Smooth muscle cell (in vitro differentiated cells): ENCODE results near the gene SMURF1. TPM values are rescaled to one million over a fixed set of nuclear protein-coding genes. Genes with fewer than 3 reads are reported as not detected.

ENCODE experiments used
- DNase-seq: peaks from one replicate; lab custom pipeline; 2025; ENCODE audit not compliant: unreplicated experiment; lab: John Stamatoyannopoulos, UW
- H2AFZ ChIP-seq: fragments of 200-600 bp; sonication (generic); 2 replicates; pipeline ENCODE4 v1.6.0; 2016; ENCODE audit warnings: antibody characterized with exemption, low read depth, mild to moderate bottlenecking
- H3F3A ChIP-seq: fragments of 200-600 bp; sonication (generic); 2 replicates; pipeline ENCODE4 v1.6.0; 2017; ENCODE audit warnings: antibody characterized with exemption, low read depth
- H3K27ac ChIP-seq: fragments of 200-600 bp; sonication (generic); 2 replicates; pipeline ENCODE4 v1.5.1; 2016; ENCODE audit warnings: low read depth, mild to moderate bottlenecking
- H3K27me3 ChIP-seq: fragments of 200-600 bp; sonication (generic); 2 replicates; pipeline ENCODE4 v1.6.1; 2016; ENCODE audit warnings: low read depth, mild to moderate bottlenecking
- H3K36me3 ChIP-seq: fragments of 200-600 bp; sonication (generic); 2 replicates; pipeline ENCODE4 v1.5.1; 2016; ENCODE audit warnings: low read depth
- H3K4me1 ChIP-seq: fragments of 200-600 bp; sonication (generic); 2 replicates; pipeline ENCODE4 v1.5.1; 2016; ENCODE audit warnings: low read depth
- H3K4me2 ChIP-seq: fragments of 200-600 bp; sonication (generic); 2 replicates; pipeline ENCODE4 v1.6.0; 2016; ENCODE audit warnings: mild to moderate bottlenecking
- H3K4me3 ChIP-seq: fragments of 200-600 bp; sonication (generic); 2 replicates; pipeline ENCODE4 v1.5.1; 2016; ENCODE audit warnings: mild to moderate bottlenecking
- H3K79me2 ChIP-seq: fragments of 200-600 bp; sonication (generic); 2 replicates; pipeline ENCODE4 v1.6.0; 2016; ENCODE audit warnings: low read depth, mild to moderate bottlenecking
- H3K9ac ChIP-seq: fragments of 200-600 bp; sonication (generic); 2 replicates; pipeline ENCODE4 v1.6.0; 2016; ENCODE audit warnings: low read depth
- H3K9me3 ChIP-seq: fragments of 200-600 bp; sonication (generic); replicated peaks from 2 replicates; pipeline ENCODE4 v1.5.1; 2016; ENCODE audit warnings: low read depth
- H4K20me1 ChIP-seq: fragments of 200-600 bp; sonication (generic); 2 replicates; pipeline ENCODE4 v1.6.0; 2016; ENCODE audit warnings: low read depth
- CTCF ChIP-seq: fragments of 200-600 bp; sonication (generic); IDR thresholded peaks from 2 replicates; pipeline ENCODE4 v1.5.1; 2017; ENCODE audit warnings: borderline replicate concordance, mild to moderate bottlenecking, antibody characterized with exemption; ENCODE audit not compliant: insufficient read depth, poor library complexity, severe bottlenecking
- WGBS: methylation state at CpG from one replicate; pipeline ENCODE4 v1.1.7; 2016; ENCODE audit warnings: low lambda C conversion rate; 5-methylcytosine and 5-hydroxymethylcytosine counted together
- polyA plus RNA-seq: library from polyadenylated mRNA; unstranded; fragments of >200 nt; fragmentation: Nextera tagmentation; extraction: Ambion mirVana; gene quantifications from 2 replicates; pipeline ENCODE4 v1.2.1, GENCODE V29; 2016
- total RNA-seq: library from RNA; depleted of rRNA; stranded (reverse); fragments of >200 nt; gene quantifications from 2 replicates; pipeline ENCODE4 v1.2.3, GENCODE V29; 2014

SMURF1 gene
- total and polyA plus RNA-seq, 2 experiments from 2014 or later, result 17.5 to 28.5 TPM

GRCh38 chr7:98982686-98983085 lies 161.2 kb downstream of the SMURF1 start:
- 97% methylated on average over 8 of the region's 8 CpGs for WGBS
- H3K9ac ChIP-seq, result no peak overlapping the region
- H3K4me1 ChIP-seq, result no peaks in the 10 kb centered on the region
- no peak overlapping the region for H3K27ac ChIP-seq
- TF ChIP-seq CTCF, result no peak
- no peak overlapping the region for H2AFZ ChIP-seq
- no peak overlapping the region for H3K4me3 ChIP-seq
- H3K4me2 ChIP-seq, result no peak overlapping the region
- no peaks in the 10 kb centered on the region for H4K20me1 ChIP-seq
- DNase-seq, result no peak
- H3K27me3 ChIP-seq, result no peaks in the 10 kb centered on the region
- peaks cover 49% of the 10 kb centered on the region for H3K36me3 ChIP-seq
- H3F3A ChIP-seq, result no peaks in the 10 kb centered on the region
- H3K79me2 ChIP-seq, result no peaks in the 10 kb centered on the region
- no peaks in the 10 kb centered on the region for H3K9me3 ChIP-seq

DNA sequence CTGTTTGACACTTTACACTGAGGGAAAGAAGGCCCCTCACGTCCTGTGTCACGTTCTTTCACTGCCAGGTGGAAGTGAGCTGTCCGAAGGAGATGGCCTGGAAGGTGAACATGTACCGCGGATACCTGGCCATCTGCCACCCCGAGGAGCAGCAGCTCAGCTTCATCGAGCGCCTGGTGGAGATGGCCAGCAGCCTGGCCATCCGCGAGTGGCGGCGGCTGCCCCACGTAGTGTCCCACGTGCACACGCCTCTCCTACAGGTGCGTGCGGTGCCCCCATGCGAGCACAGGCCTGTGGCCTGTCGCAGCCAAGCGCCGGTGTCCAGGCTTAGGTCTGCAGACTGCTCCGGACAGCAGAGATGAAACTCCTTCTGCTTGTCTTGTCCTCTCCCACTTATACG lies 162.2 kb downstream of the SMURF1 start:
- Histone ChIP-seq H2AFZ (no peak overlapping the region), H3K4me3 (no peak overlapping the region), H3K27ac (no peak overlapping the region), H3K9me3 (no peaks in the 10 kb centered on the region), H3K9ac (no peak overlapping the region), H3K27me3 (no peaks in the 10 kb centered on the region), H3K4me1 (no peaks in the 10 kb centered on the region), H3K36me3 (peaks cover 48% of the 10 kb centered on the region), H4K20me1 (no peaks in the 10 kb centered on the region), H3K4me2 (no peak overlapping the region), H3F3A (no peaks in the 10 kb centered on the region), H3K79me2 (no peaks in the 10 kb centered on the region)
- 99% methylated on average over 23 of the region's 23 CpGs for WGBS
- TF ChIP-seq CTCF, result no peak
- DNase-seq, result no peak

- WGBS, result 99% methylated on average over 9 of the region's 9 CpGs
- H3K36me3 ChIP-seq, result peaks cover 36% of the 10 kb centered on the region
Observed at GRCh38 chr7:98978672-98979071, 165.2 kb downstream of the SMURF1 start.

More at GRCh38 chr7:98978672-98979071, 165.2 kb downstream of the SMURF1 start:
- Histone ChIP-seq H3K4me1 (no peaks in the 10 kb centered on the region), H3K4me2 (no peak overlapping the region), H3K9me3 (no peaks in the 10 kb centered on the region), H3F3A (no peaks in the 10 kb centered on the region), H3K4me3 (no peak overlapping the region), H2AFZ (no peak overlapping the region), H4K20me1 (no peaks in the 10 kb centered on the region), H3K27me3 (no peaks in the 10 kb centered on the region), H3K79me2 (no peaks in the 10 kb centered on the region), H3K9ac (no peak overlapping the region), H3K27ac (no peak overlapping the region)
- DNase-seq, result no peak
- TF ChIP-seq CTCF, result no peak

Other genes starting within 250 kb of the SMURF1 start
- not detected in 2 replicates for gene KPNA7, start 64.0 kb upstream of the SMURF1 start, total RNA-seq
- not detected in 2 replicates for gene KPNA7, start 64.0 kb upstream of the SMURF1 start, polyA plus RNA-seq
- not detected in 2 replicates for gene MYH16, start 128.7 kb upstream of the SMURF1 start, total RNA-seq
- gene MYH16, start 128.7 kb upstream of the SMURF1 start, polyA plus RNA-seq, result not detected in 2 replicates
- 80.8 and 85.0 TPM in 2 replicates for gene ARPC1A, start 181.8 kb upstream of the SMURF1 start, total RNA-seq
- 109 and 113 TPM in 2 replicates for gene ARPC1A, start 181.8 kb upstream of the SMURF1 start, polyA plus RNA-seq
- gene ARPC1B, start 230.6 kb upstream of the SMURF1 start, total RNA-seq, result 105 and 167 TPM in 2 replicates
- 204 and 225 TPM in 2 replicates for gene ARPC1B, start 230.6 kb upstream of the SMURF1 start, polyA plus RNA-seq